GM13977 (cell line): ENCODE results near the gene VDR.

Experiments
- DNase-seq: peaks from one replicate; pipeline ENCODE4 v3.0.0; 2012; ENCODE audit warnings: low spot score
- CTCF ChIP-seq: IDR thresholded peaks from 2 replicates; pipeline ENCODE4 v1.5.1; 2012; ENCODE audit warnings: mild to moderate bottlenecking, control low read depth; ENCODE audit not compliant: insufficient read depth; ENCODE audit errors: extremely low read depth, missing control alignments
- in situ Hi-C: fragments of 300-500 bp; cut with MboI; formaldehyde crosslinking; loops from one replicate; pipeline ENCODE4 v1.12.0; 2022; ENCODE audit warnings: low sequenced_read_pairs, low pct_unique_long_range_greater_than_20kb, mixed read lengths, inconsistent platforms; ENCODE audit not compliant: unreplicated experiment

VDR gene

GRCh38 chr12:47860873-47861272 is 43.9 kb downstream of the VDR start:
- in situ Hi-C loops = no loop called here
- no peak for TF ChIP-seq CTCF
- DNase-seq = no peak

- in situ Hi-C loops = no loop called here
- no peak for DNase-seq
- TF ChIP-seq CTCF = no peak
These were observed 44.4 kb downstream of the VDR start for GRCh38 chr12:47860279-47860841.

DNA sequence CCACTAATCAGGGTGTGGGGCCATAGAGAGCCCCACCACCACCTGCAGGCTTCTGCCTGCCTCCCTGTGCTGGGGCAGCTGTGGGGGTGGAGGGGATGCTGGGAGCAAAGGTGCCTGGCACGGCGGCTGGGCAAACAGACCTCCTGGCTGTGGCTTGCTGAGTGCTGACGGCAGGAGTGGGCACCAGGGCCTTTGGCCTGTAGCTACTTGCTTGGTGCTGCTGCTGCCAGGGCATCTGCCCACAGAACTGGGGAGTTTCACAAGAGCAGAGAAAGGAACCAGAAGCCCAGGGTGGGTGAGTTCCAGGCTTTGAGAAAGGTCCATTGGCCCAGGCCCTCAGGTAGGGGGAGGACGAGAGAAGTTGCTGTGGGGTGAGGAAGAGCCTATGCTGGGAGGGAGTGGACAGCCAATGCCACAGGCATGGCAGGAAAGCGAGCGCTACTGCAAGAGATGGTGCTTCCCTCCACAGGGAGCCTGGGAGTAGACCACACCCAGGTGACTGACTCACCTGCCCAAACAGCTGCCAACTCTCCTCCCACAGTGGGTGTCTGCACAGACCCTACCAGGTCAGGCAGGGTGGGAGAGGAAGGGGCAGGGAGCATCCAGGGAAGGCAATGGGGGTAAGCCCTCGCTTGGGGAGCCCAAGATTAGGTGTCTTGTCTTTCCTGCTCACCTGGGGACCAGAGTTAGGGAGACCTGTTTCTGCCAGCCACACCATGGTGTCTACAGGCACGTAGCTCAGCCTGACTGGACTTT is 46.1 kb downstream of the VDR start:
- TF ChIP-seq CTCF = no peak
- no peak for DNase-seq
- in situ Hi-C loops = no loop called here

DNA sequence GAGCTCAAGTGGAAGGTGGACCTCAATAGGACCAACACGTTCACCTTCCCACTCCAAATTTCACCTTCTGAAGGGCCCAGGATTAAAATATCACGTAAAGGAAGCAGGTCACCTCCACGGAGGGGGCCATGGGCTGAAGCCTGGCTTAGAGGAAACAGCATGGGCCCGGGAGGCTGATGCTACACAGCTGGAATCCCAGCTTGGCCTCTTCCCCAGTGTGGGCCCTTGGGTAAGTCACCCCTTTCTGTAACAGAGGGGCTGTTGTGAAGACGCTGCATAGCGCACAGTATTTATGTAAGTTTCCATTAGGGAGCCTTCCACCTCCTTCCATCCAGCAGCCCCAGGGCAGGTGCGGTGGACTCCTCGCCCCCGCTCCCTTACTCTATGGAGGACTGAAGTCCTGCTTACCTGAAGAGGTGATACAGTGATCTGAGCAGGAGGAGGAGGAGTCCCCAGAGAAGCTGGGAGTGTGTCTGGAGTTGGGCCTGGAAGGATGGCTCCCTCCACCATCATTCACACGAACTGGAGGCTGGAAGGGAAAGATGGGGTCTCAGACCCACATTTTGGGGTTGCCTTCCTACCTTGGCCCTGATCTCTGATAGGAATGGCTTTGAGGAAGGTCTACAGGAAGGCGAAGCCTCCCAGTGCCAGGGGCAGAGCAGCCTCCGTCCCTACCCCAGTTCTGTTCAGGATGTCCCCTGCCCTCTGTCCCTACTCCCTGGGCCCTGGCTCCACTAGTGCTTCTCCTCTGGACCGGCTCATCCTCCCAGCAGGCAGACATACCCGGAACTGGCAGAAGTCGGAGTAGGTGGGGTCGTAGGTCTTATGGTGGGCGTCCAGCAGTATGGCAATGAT is 47.8 kb downstream of the VDR start:
- TF ChIP-seq CTCF = no peak
- DNase-seq = no peak
- in situ Hi-C loops = no loop called here

GRCh38 chr12:47856094-47856493 is 48.7 kb downstream of the VDR start:
- no peak for DNase-seq
- in situ Hi-C loops = no loop called here
- no peak for TF ChIP-seq CTCF

DNA sequence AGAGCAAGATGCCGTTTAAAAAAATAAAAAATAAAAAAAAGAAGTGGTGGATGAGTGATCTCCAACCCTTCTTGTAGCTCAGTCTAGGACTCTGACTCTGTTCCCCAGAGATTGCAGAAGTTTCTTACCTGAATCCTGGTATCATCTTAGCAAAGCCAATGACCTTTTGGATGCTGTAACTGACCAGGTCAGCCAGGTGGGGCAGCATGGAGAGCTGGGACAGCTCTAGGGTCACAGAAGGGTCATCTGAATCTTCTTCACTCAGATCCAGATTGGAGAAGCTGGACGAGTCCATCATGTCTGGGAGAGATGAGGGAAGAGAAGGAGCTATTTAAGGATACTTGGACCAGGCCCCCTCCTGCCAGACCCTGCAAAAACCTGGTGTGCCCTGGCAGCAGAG is 49.3 kb downstream of the VDR start:
- no peak for DNase-seq
- in situ Hi-C loops = no loop called here
- no peak for TF ChIP-seq CTCF
